ENCODE data around the gene SPATA13.

The SPATA13 gene

GRCh38 chr13:24274452-24275021 is 114.0 kb downstream of the SPATA13 start:
- TF ChIP-seq EZH2phosphoT487 (conservative IDR thresholded peaks at IDR 0.05; ENCODE audit: low read length) (no peak), CTCF (IDR thresholded peaks at IDR 0.05; ENCODE audit: insufficient read depth, low read length, poor library complexity, severe bottlenecking) (no peak)
- H3F3A ChIP-seq (ENCODE audit: insufficient read depth): no peaks in the 10 kb centered on the region
- H3K4me3 ChIP-seq (ENCODE audit: insufficient read depth, low read length, poor library complexity, severe bottlenecking): no peak overlapping the region
- no peaks in the 10 kb centered on the region for H3K79me2 ChIP-seq (ENCODE audit: insufficient read depth, low read length)
- no peaks in the 10 kb centered on the region for H3K36me3 ChIP-seq (ENCODE audit: low read length)
- H4K20me1 ChIP-seq (ENCODE audit: low read depth, low read length): no peaks in the 10 kb centered on the region
- no peaks in the 10 kb centered on the region for H3K9me3 ChIP-seq (ENCODE audit: insufficient read depth, low read length)
- no peaks in the 10 kb centered on the region for H3K27me3 ChIP-seq (ENCODE audit: low read length)
- no peak overlapping the region for H2AFZ ChIP-seq (ENCODE audit: low read depth, low read length, severe bottlenecking)
- H3K27ac ChIP-seq (ENCODE audit: low read depth, low read length): no peak overlapping the region
- no peak overlapping the region for H3K4me2 ChIP-seq (ENCODE audit: low read depth, low read length, poor library complexity, severe bottlenecking)
- no peaks in the 10 kb centered on the region for H3K9me2 ChIP-seq (replicated peaks; ENCODE audit: insufficient read depth, low read length)
- H3K9ac ChIP-seq (ENCODE audit: low read length): no peak overlapping the region

GRCh38 chr13:24275041-24275440 is 114.5 kb downstream of the SPATA13 start:
- Histone ChIP-seq H3K4me3 (ENCODE audit: insufficient read depth, low read length, poor library complexity, severe bottlenecking) (no peak overlapping the region), H3F3A (ENCODE audit: insufficient read depth) (no peaks in the 10 kb centered on the region), H3K27ac (ENCODE audit: low read depth, low read length) (no peak overlapping the region), H3K27me3 (ENCODE audit: low read length) (no peaks in the 10 kb centered on the region), H3K36me3 (ENCODE audit: low read length) (no peaks in the 10 kb centered on the region), H2AFZ (ENCODE audit: low read depth, low read length, severe bottlenecking) (no peak overlapping the region), H3K9me3 (ENCODE audit: insufficient read depth, low read length) (no peaks in the 10 kb centered on the region), H3K4me2 (ENCODE audit: low read depth, low read length, poor library complexity, severe bottlenecking) (no peak overlapping the region), H3K79me2 (ENCODE audit: insufficient read depth, low read length) (no peaks in the 10 kb centered on the region), H3K9ac (ENCODE audit: low read length) (no peak overlapping the region), H4K20me1 (ENCODE audit: low read depth, low read length) (no peaks in the 10 kb centered on the region), H3K9me2 (replicated peaks; ENCODE audit: insufficient read depth, low read length) (no peaks in the 10 kb centered on the region)
- TF ChIP-seq EZH2phosphoT487 (conservative IDR thresholded peaks at IDR 0.05; ENCODE audit: low read length) (no peak), CTCF (IDR thresholded peaks at IDR 0.05; ENCODE audit: insufficient read depth, low read length, poor library complexity, severe bottlenecking) (no peak)

- no peak overlapping the region for H3K27ac ChIP-seq (ENCODE audit: low read depth, low read length)
Measured at GRCh38 chr13:24276306-24276705, 115.8 kb downstream of the SPATA13 start.

More at GRCh38 chr13:24276306-24276705, 115.8 kb downstream of the SPATA13 start:
- no peak for TF ChIP-seq EZH2phosphoT487 (conservative IDR thresholded peaks at IDR 0.05; ENCODE audit: low read length)
- no peak for TF ChIP-seq CTCF (IDR thresholded peaks at IDR 0.05; ENCODE audit: insufficient read depth, low read length, poor library complexity, severe bottlenecking)
- Histone ChIP-seq H3K27me3 (ENCODE audit: low read length) (no peaks in the 10 kb centered on the region), H3K4me2 (ENCODE audit: low read depth, low read length, poor library complexity, severe bottlenecking) (no peak overlapping the region), H3F3A (ENCODE audit: insufficient read depth) (no peaks in the 10 kb centered on the region), H4K20me1 (ENCODE audit: low read depth, low read length) (no peaks in the 10 kb centered on the region), H3K9me2 (replicated peaks; ENCODE audit: insufficient read depth, low read length) (no peaks in the 10 kb centered on the region), H3K9ac (ENCODE audit: low read length) (no peak overlapping the region), H2AFZ (ENCODE audit: low read depth, low read length, severe bottlenecking) (no peak overlapping the region), H3K36me3 (ENCODE audit: low read length) (no peaks in the 10 kb centered on the region), H3K4me3 (ENCODE audit: insufficient read depth, low read length, poor library complexity, severe bottlenecking) (no peak overlapping the region), H3K9me3 (ENCODE audit: insufficient read depth, low read length) (no peaks in the 10 kb centered on the region), H3K79me2 (ENCODE audit: insufficient read depth, low read length) (no peaks in the 10 kb centered on the region)
